Measurements from ENCODE around the gene DVL1.

The DVL1 gene

GRCh38 chr1:1344655-1345361, 4.4 kb downstream of the DVL1 start:
- peak; percentile 46 for DNase-seq (ENCODE audit: low spot score)

DNA sequence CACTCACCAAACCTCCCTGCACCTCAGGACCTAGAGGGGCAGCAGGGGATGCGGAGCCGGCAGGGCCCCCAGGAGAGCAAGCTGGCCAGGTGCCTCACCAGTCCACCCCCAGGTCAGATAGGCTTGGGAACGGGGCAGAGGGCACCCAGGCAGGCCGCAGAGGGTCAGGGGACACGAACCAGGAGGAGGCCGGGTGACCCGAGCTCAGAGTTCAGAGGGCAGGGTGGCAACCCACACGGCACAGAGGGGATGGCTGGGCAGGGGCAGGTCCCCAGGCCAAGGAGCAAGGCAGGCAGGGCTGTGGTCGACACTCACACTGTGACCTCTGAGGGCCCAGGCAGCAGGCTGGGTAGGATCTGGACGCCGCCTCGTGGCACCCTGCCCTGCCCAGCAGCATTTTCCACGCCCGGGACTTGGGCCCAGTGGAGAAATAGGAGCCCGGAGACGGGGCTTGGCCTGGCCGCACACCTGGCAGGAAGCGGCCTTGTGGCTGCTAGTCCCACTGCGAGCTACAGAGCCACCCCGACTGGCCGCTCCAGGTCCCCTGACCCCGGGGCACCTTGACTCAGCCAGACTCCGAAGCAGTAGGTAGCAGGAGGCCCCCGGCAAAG, 5.3 kb downstream of the DVL1 start:
- H3K27me3 Mint-ChIP-seq (ENCODE audit: low read depth) = no peaks in the 10 kb centered on the region
- peaks cover 6% of the 10 kb centered on the region for H3K4me1 Mint-ChIP-seq (ENCODE audit: low read depth)
- H3K36me3 Mint-ChIP-seq (ENCODE audit: low read depth) = peaks cover 11% of the 10 kb centered on the region
- no peak overlapping the region for H3K4me3 Mint-ChIP-seq
- H3K9me3 Mint-ChIP-seq = no peaks in the 10 kb centered on the region
- no peak for DNase-seq (ENCODE audit: low spot score)
- H3K27ac Mint-ChIP-seq = no peak overlapping the region

More at GRCh38 chr1:1344655-1345361, 4.4 kb downstream of the DVL1 start:
- Mint-ChIP-seq H3K4me3 (no peak overlapping the region), H3K9me3 (no peaks in the 10 kb centered on the region), H3K4me1 (ENCODE audit: low read depth) (peaks cover 6% of the 10 kb centered on the region), H3K27me3 (ENCODE audit: low read depth) (no peaks in the 10 kb centered on the region), H3K27ac (no peak overlapping the region), H3K36me3 (ENCODE audit: low read depth) (peaks cover 11% of the 10 kb centered on the region)

GRCh38 chr1:1342584-1343115, 6.6 kb downstream of the DVL1 start:
- no peak for DNase-seq (ENCODE audit: low spot score)
- Mint-ChIP-seq H3K9me3 (no peaks in the 10 kb centered on the region), H3K4me1 (ENCODE audit: low read depth) (peaks cover 6% of the 10 kb centered on the region), H3K4me3 (no peak overlapping the region), H3K27ac (no peak overlapping the region), H3K27me3 (ENCODE audit: low read depth) (no peaks in the 10 kb centered on the region), H3K36me3 (ENCODE audit: low read depth) (peaks cover 11% of the 10 kb centered on the region)

DNA sequence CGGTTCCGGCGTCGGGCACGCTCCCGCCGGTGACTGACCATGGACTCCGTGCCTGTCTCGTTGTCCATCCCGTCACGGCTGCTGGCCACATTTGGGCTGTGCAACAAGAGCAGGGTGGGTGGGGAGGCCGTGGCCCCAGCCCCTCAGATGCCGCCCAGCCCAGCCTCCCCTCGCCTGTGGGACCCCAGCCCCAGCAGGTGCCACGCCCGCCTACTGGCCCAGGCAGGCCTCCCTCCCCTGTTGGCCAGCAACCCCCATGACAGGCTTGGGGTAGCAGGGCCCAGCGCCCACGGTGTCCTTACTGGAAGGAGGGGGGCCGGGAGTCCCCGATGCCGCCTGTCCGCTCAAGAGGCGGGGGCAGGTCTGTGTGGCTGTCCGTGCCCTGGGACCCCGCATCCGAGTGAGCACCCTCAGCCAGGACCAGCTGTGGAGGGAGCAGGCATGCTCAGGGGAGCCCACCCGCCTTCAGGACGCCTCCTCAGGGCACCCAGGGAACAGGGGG, 7.1 kb downstream of the DVL1 start:
- Mint-ChIP-seq H3K9me3 (no peaks in the 10 kb centered on the region), H3K27ac (no peak overlapping the region), H3K36me3 (ENCODE audit: low read depth) (peaks cover 11% of the 10 kb centered on the region), H3K4me3 (no peak overlapping the region), H3K27me3 (ENCODE audit: low read depth) (no peaks in the 10 kb centered on the region), H3K4me1 (ENCODE audit: low read depth) (peaks cover 4% of the 10 kb centered on the region)
- no peak for DNase-seq (ENCODE audit: low spot score)

DNA sequence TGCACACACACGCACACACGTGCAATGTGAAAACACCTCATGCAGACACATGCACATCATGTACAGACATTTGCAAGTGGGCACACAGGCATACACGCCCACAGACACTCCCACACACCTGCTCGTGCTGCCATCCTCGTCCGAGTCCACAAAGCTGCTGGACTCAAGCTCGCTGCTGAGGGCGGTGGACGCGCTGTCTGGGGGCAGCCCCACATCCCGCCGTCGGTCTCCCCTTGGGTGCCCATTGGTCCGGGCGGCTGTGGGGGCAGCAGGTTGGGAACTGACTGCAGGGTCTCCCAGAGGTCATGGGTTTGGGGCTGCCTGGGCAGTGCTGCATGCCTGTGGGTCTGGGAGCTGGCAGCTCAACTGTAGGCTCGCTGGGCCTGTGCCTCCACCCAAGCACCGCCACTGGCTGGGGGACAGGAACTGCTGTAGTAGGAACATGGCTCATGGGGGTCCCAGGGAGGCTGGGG, 7.6 kb downstream of the DVL1 start:
- H3K36me3 Mint-ChIP-seq (ENCODE audit: low read depth) = peaks cover 11% of the 10 kb centered on the region

GRCh38 chr1:1340791-1341548, 8.2 kb downstream of the DVL1 start:
- H3K4me1 Mint-ChIP-seq (ENCODE audit: low read depth) = peaks cover 4% of the 10 kb centered on the region
- no peak for DNase-seq (ENCODE audit: low spot score)
- H3K36me3 Mint-ChIP-seq (ENCODE audit: low read depth) = peaks cover 11% of the 10 kb centered on the region
- no peaks in the 10 kb centered on the region for H3K9me3 Mint-ChIP-seq
- H3K4me3 Mint-ChIP-seq = no peak overlapping the region
- H3K27ac Mint-ChIP-seq = no peak overlapping the region
- no peaks in the 10 kb centered on the region for H3K27me3 Mint-ChIP-seq (ENCODE audit: low read depth)

More for the DNA sequence above, 7.6 kb downstream of the DVL1 start:
- H3K27ac Mint-ChIP-seq = no peak overlapping the region
- peaks cover 4% of the 10 kb centered on the region for H3K4me1 Mint-ChIP-seq (ENCODE audit: low read depth)
- H3K27me3 Mint-ChIP-seq (ENCODE audit: low read depth) = no peaks in the 10 kb centered on the region
- no peaks in the 10 kb centered on the region for H3K9me3 Mint-ChIP-seq
- H3K4me3 Mint-ChIP-seq = no peak overlapping the region
- no peak for DNase-seq (ENCODE audit: low spot score)

DNA sequence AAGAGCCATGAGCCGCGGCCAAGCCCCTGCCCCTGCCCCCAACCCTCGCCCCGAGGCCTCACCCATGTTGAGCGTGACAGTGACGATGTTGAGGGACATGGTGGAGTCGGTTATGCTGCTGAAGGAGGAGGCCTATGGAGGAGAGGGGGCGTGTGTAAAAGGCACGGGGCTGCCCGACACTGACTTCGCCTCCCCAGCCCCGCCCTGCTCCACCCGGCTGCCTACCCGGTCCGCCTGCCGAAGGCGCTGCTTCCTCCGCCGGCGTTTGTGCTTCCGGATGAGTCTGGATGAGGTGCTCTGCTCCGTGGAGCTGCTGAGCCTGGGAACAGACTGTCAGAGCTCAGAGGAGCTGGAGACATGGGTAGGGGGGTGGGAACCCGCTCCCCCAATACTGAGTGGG, 9.0 kb downstream of the DVL1 start:
- no peak for DNase-seq (ENCODE audit: low spot score)
- Mint-ChIP-seq H3K27me3 (ENCODE audit: low read depth) (no peaks in the 10 kb centered on the region), H3K9me3 (no peaks in the 10 kb centered on the region), H3K4me1 (ENCODE audit: low read depth) (peaks cover 4% of the 10 kb centered on the region), H3K36me3 (ENCODE audit: low read depth) (peaks cover 11% of the 10 kb centered on the region), H3K4me3 (no peak overlapping the region), H3K27ac (no peak overlapping the region)

DNA sequence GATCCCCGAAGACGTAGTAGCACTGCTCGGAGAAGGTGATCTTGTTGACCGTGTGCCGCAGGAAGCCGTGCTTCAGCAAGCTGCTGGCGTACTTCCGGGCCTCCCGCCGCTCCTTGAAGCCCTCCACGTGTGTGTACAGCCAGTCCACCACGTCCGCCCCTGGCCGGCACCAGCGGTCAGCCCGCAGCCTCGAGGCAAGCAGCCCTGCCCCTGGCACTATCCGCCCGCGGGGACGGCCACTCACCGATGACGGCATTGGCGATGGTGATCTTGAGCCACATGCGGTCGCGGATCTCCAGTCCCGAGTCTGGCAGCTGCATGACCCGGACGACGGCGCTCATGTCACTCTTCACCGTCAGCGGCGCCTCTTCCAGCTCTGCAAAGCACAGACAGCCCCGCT, 10.9 kb downstream of the DVL1 start:
- Mint-ChIP-seq H3K4me3 (no peak overlapping the region), H3K27ac (no peak overlapping the region), H3K4me1 (ENCODE audit: low read depth) (peaks cover 4% of the 10 kb centered on the region), H3K27me3 (ENCODE audit: low read depth) (no peaks in the 10 kb centered on the region), H3K9me3 (no peaks in the 10 kb centered on the region), H3K36me3 (ENCODE audit: low read depth) (peaks cover 11% of the 10 kb centered on the region)
- DNase-seq (ENCODE audit: low spot score) = no peak

- no peak overlapping the region for H3K4me3 Mint-ChIP-seq
- no peak for DNase-seq (ENCODE audit: low spot score)
- H3K27me3 Mint-ChIP-seq (ENCODE audit: low read depth) = no peaks in the 10 kb centered on the region
- peaks cover 11% of the 10 kb centered on the region for H3K36me3 Mint-ChIP-seq (ENCODE audit: low read depth)
- no peak overlapping the region for H3K27ac Mint-ChIP-seq
- H3K9me3 Mint-ChIP-seq = no peaks in the 10 kb centered on the region
- H3K4me1 Mint-ChIP-seq (ENCODE audit: low read depth) = peaks cover 4% of the 10 kb centered on the region
These were observed 11.4 kb downstream of the DVL1 start for GRCh38 chr1:1337793-1338147.

DNA sequence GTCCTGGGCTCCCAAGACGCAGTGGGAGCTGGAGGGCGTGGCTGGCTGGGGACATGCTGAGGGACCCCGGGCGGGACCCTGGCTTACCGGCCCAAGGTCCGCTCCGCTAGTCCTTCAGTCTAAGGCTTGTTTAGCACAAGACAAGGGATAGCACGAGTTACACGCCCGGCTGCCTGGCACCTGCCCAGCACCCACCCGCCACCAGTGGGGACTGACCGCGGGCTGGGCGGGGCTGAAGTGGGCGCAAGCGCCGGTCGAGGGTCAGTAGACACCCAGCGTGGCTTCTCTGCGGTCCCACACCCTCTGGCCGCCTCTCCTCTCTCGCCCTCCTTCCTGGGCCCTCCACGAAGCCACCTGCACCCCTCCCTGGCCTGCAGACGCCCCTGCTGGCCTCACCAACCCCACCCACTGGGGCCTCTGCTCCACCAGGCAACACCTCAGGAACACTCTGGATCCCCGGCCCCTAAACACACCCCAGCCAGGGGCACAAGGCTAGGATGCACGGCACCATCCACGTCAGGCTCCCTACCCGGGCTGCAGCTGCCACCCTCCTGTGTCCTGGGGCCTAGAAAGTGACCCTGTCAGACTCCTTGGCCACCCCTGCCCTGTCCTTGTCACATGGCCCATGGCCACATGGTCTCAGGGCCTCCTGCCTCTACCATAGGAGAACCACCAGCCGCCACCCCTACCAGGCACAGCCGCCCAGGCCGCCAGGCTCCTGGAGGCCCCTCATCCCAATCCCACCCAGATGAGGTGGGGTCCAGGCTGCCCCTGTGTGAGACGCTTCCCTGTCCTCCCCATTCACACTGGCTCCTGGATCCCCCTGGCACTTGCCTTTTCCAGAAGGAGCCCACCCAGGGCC, 12.1 kb downstream of the DVL1 start:
- Mint-ChIP-seq H3K4me3 (no peak overlapping the region), H3K27ac (no peak overlapping the region), H3K9me3 (no peaks in the 10 kb centered on the region), H3K4me1 (ENCODE audit: low read depth) (peaks cover 4% of the 10 kb centered on the region), H3K27me3 (ENCODE audit: low read depth) (no peaks in the 10 kb centered on the region), H3K36me3 (ENCODE audit: low read depth) (peaks cover 11% of the 10 kb centered on the region)
- DNase-seq (ENCODE audit: low spot score) = no peak

GRCh38 chr1:1336446-1336845, 12.8 kb downstream of the DVL1 start:
- DNase-seq (ENCODE audit: low spot score) = no peak
- H3K27me3 Mint-ChIP-seq (ENCODE audit: low read depth) = no peaks in the 10 kb centered on the region
- peaks cover 10% of the 10 kb centered on the region for H3K36me3 Mint-ChIP-seq (ENCODE audit: low read depth)
- H3K9me3 Mint-ChIP-seq = no peaks in the 10 kb centered on the region
- H3K4me1 Mint-ChIP-seq (ENCODE audit: low read depth) = peaks cover 4% of the 10 kb centered on the region
- no peak overlapping the region for H3K4me3 Mint-ChIP-seq
- H3K27ac Mint-ChIP-seq = no peak overlapping the region

DNA sequence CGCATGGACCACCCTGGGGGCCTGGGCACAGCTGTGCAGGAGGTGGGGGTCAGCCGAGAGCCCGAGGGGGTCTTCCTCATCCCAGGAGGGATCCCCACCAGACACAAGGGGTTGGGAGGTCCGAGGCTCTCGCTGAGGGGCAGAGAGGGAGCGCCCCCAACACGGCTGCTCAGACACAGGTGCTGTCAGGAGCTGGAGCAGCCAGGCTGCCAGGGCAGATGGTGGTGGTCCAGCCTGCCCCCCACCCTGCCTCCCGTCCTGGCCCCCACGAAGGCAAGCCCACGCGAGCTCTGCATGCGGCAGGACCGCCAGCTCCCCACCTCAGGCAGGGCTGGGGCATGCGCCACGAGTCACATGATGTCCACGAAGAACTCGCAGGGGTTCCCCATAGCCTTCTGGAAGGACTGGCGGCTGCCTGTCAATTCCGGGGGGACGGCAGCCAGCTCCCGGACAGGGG, 13.4 kb downstream of the DVL1 start:
- H3K36me3 Mint-ChIP-seq (ENCODE audit: low read depth) = peaks cover 4% of the 10 kb centered on the region
- no peak overlapping the region for H3K4me3 Mint-ChIP-seq
- H3K4me1 Mint-ChIP-seq (ENCODE audit: low read depth) = peaks cover under 1% of the 10 kb centered on the region
- no peaks in the 10 kb centered on the region for H3K9me3 Mint-ChIP-seq
- DNase-seq (ENCODE audit: low spot score) = no peak
- no peaks in the 10 kb centered on the region for H3K27me3 Mint-ChIP-seq (ENCODE audit: low read depth)
- no peak overlapping the region for H3K27ac Mint-ChIP-seq

DNA sequence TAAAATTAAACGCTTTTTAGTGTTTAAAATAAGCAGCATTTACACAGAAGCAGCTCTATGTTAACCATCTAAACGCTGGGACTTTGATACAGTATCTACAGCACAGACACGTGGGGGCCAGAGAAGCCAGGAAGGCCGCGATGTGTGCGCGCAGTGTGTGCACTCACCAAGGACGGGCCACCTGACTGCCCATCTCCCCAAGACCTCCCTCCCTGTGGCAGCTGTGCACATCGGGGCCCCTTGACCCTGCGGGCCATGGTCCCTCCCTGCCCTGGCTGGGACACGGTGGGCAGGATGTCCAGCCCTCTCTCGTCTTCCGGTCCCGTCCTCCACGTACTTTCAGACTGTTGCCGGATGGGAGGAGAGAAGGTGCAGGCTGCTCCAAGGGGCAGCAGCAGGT, 13.9 kb downstream of the DVL1 start:
- no peak overlapping the region for H3K27ac Mint-ChIP-seq
- H3K4me3 Mint-ChIP-seq = no peak overlapping the region
- no peaks in the 10 kb centered on the region for H3K36me3 Mint-ChIP-seq (ENCODE audit: low read depth)
- H3K4me1 Mint-ChIP-seq (ENCODE audit: low read depth) = no peaks in the 10 kb centered on the region
- no peak for DNase-seq (ENCODE audit: low spot score)
- H3K9me3 Mint-ChIP-seq = no peaks in the 10 kb centered on the region
- H3K27me3 Mint-ChIP-seq (ENCODE audit: low read depth) = no peaks in the 10 kb centered on the region

Measured in T-helper 2 cell treated with Interferon-gamma antibody and Interleukin-4, amounts not matched to agents 5 μg/mL and 100 μg/mL, for 36 hours (primary cell).